ENCODE results near the gene NHERF2. TPM values are rescaled to one million over a fixed set of nuclear protein-coding genes. Genes with fewer than 3 reads are reported as not detected.

Gene NHERF2
- polyA plus RNA-seq, 2 of the 4 experiments (the other 2 are of a cell fraction): 32.3 to 35.0 TPM

GRCh38 chr16:2040041-2040786 lies 13.5 kb downstream of the NHERF2 start:
- ATAC-seq (peak in 1 of 2 experiments; percentile 1; a peak in 3 of 6 replicates), DNase-seq (ENCODE audit: low read depth in 1 of 2, low spot score in 1 of 2) (no peak), FAIRE-seq (no peak)
- POLR2A ChIA-PET: interaction anchor here (1.6 kb wide), 1 partner anchor 115 kb away, joined by 7 read pairs; the partner anchor contains the start of gene TRAF7
- no peaks in the 10 kb centered on the region for H3K9me3 ChIP-seq
- no peak overlapping the region for H3K4me3 ChIP-seq
- 86% methylated on average over 13 of the region's 24 CpGs for WGBS (ENCODE audit: missing lambda C conversion rate)
- H3K4me1 ChIP-seq: peaks cover 89% of the 10 kb centered on the region
- peak overlapping the region; percentile 73 for H3K4me2 ChIP-seq
- peak overlapping the region; percentile 90 for H3K27ac ChIP-seq
- CTCF ChIA-PET: interaction anchor here (1.0 to 4.0 kb wide), 13 partner anchors 8 to 113 kb away, joined by 3 to 25 read pairs (median 4); partner anchors contain the start of genes NTHL1 and TSC2
- no peak for TF ChIP-seq CTCF (IDR thresholded peaks at IDR 0.05)
- no peak for TF ChIP-seq SREBF2 (IDR thresholded peaks at IDR 0.05)
- 0 out of 2 replicates have a peak, but pooled peaks have one; percentile 44 for TF ChIP-seq ZSCAN20 (CRISPR knock-in tag; IDR thresholded peaks at IDR 0.05)
- 0 out of 2 replicates have a peak, but pooled peaks have one; percentile 13 for TF ChIP-seq PBX3 (IDR thresholded peaks at IDR 0.05)
- TF ChIP-seq ZFP36 (IDR thresholded peaks at IDR 0.05; ENCODE audit: borderline replicate concordance, partially characterized antibody): no peak
- no peak for TF ChIP-seq KDM5A (IDR thresholded peaks at IDR 0.05)
- TF ChIP-seq, protein P1, sequence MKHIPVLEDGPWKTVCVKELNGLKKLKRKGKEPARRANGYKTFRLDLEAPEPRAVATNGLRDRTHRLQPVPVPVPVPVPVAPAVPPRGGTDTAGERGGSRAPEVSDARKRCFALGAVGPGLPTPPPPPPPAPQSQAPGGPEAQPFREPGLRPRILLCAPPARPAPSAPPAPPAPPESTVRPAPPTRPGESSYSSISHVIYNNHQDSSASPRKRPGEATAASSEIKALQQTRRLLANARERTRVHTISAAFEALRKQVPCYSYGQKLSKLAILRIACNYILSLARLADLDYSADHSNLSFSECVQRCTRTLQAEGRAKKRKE (CRISPR knock-in tag; IDR thresholded peaks at IDR 0.05; ENCODE audit: low read depth): no peak

DNA sequence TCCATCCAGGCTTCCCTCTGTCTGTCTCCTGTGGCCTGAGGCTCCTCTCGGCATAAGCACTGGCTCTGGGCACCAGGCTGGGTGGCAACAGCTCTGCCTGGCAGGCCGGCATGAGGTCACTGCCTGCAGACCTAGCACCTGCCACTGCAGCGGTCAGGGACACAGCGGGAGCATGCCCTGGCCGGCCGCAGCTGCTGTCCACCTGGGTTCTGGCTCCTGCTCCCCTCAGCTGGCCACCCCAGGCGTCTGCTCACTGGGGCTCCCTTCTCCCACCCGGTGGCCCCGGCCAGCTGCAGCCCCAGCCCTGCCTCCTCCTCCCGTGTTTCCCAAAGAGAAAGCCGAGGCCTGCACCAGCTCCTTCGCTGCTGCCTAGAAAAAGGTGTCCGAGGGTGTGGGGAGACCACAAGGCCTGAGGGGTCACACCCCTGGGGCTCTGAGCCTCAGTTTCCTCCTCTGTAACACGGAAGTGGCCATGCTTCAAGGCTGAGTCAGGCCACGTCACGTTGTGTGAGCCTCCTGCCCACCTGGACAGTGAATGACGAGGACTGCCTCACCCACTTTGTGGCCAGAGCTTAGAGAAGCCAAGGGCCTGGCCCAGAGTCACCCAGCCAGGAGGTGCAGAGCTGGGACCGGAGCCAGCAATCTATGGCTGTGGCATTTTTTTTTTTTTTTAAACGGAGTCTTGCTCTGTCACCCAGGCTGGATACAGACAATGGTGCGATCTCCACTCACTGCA lies 14.3 kb downstream of the NHERF2 start:
- peak; percentile 17 to 21; a peak in 3 of 6 replicates for ATAC-seq
- no peak overlapping the region for H3K4me3 ChIP-seq
- H3K4me1 ChIP-seq: peaks cover 82% of the 10 kb centered on the region
- no peak for DNase-seq (ENCODE audit: low read depth in 1 of 2, low spot score in 1 of 2)
- H3K9me3 ChIP-seq: no peaks in the 10 kb centered on the region
- POLR2A ChIA-PET: interaction anchor here (0.6 kb wide), 1 partner anchor 14 kb away, joined by 3 read pairs; the partner anchor contains the start of gene NHERF2
- TF ChIP-seq HOXB13 (CRISPR knock-in tag; IDR thresholded peaks at IDR 0.05; ENCODE audit: low read depth): 0 out of 2 replicates have a peak, but pooled peaks have one; percentile 44
- TF ChIP-seq EP300 (IDR thresholded peaks at IDR 0.05): no peak
- no peak for TF ChIP-seq HES2 (IDR thresholded peaks at IDR 0.05)
- TF ChIP-seq, protein P2, sequence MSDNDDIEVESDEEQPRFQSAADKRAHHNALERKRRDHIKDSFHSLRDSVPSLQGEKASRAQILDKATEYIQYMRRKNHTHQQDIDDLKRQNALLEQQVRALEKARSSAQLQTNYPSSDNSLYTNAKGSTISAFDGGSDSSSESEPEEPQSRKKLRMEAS (IDR thresholded peaks at IDR 0.05): peak; percentile 37; the same call in 1 of the 2 replicates
- no peak for TF ChIP-seq RCOR1 (IDR thresholded peaks at IDR 0.05; ENCODE audit: low read depth, low read length)
- TF ChIP-seq TFCP2L1 (CRISPR knock-in tag; IDR thresholded peaks at IDR 0.05): no peak
- TF ChIP-seq, protein P1 (CRISPR knock-in tag; IDR thresholded peaks at IDR 0.05; ENCODE audit: low read depth): no peak
- TF ChIP-seq HOXB5 (CRISPR knock-in tag; IDR thresholded peaks at IDR 0.05): peak; percentile 27; the same call in 1 of the 2 replicates
- peak; percentile 90 for TF ChIP-seq EHF (CRISPR knock-in tag; IDR thresholded peaks at IDR 0.05)
- TF ChIP-seq ZC3H11A (IDR thresholded peaks at IDR 0.05): no peak
- TF ChIP-seq FOSB (CRISPR knock-in tag; IDR thresholded peaks at IDR 0.05): peak; percentile 20; the same call in 1 of the 2 replicates
- no peak for TF ChIP-seq MAFK (IDR thresholded peaks at IDR 0.05; ENCODE audit: partially characterized antibody)
- no peak for TF ChIP-seq JUNB (IDR thresholded peaks at IDR 0.05)
- peak; percentile 30; the same call in 1 of the 2 replicates for TF ChIP-seq FOXS1 (CRISPR knock-in tag; IDR thresholded peaks at IDR 0.05)
- TF ChIP-seq RARB (CRISPR knock-in tag; IDR thresholded peaks at IDR 0.05): no peak
- no peak for TF ChIP-seq NR3C1 (IDR thresholded peaks at IDR 0.05)
- TF ChIP-seq, protein P3, sequence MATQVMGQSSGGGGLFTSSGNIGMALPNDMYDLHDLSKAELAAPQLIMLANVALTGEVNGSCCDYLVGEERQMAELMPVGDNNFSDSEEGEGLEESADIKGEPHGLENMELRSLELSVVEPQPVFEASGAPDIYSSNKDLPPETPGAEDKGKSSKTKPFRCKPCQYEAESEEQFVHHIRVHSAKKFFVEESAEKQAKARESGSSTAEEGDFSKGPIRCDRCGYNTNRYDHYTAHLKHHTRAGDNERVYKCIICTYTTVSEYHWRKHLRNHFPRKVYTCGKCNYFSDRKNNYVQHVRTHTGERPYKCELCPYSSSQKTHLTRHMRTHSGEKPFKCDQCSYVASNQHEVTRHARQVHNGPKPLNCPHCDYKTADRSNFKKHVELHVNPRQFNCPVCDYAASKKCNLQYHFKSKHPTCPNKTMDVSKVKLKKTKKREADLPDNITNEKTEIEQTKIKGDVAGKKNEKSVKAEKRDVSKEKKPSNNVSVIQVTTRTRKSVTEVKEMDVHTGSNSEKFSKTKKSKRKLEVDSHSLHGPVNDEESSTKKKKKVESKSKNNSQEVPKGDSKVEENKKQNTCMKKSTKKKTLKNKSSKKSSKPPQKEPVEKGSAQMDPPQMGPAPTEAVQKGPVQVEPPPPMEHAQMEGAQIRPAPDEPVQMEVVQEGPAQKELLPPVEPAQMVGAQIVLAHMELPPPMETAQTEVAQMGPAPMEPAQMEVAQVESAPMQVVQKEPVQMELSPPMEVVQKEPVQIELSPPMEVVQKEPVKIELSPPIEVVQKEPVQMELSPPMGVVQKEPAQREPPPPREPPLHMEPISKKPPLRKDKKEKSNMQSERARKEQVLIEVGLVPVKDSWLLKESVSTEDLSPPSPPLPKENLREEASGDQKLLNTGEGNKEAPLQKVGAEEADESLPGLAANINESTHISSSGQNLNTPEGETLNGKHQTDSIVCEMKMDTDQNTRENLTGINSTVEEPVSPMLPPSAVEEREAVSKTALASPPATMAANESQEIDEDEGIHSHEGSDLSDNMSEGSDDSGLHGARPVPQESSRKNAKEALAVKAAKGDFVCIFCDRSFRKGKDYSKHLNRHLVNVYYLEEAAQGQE (IDR thresholded peaks at IDR 0.05): no peak
- TF ChIP-seq ZNF302 (CRISPR knock-in tag; IDR thresholded peaks at IDR 0.05): peak; percentile 46; the same call in 1 of the 2 replicates
- TF ChIP-seq JUN (IDR thresholded peaks at IDR 0.05): no peak
- TF ChIP-seq SREBF2 (IDR thresholded peaks at IDR 0.05): no peak
- no peak for TF ChIP-seq HEYL (CRISPR knock-in tag; IDR thresholded peaks at IDR 0.05)
- FAIRE-seq: no peak
- CTCF ChIA-PET: interaction anchor here (0.7 to 4.0 kb wide), 9 partner anchors 11 to 104 kb away, joined by 3 to 25 read pairs (median 4); no protein-coding TSS in a partner anchor
- peak overlapping the region; percentile 90 for H3K27ac ChIP-seq
- WGBS (ENCODE audit: missing lambda C conversion rate): 67% methylated on average over 10 of the region's 20 CpGs
- peak overlapping the region; percentile 73 for H3K4me2 ChIP-seq
